ENCODE data around the gene OPRPN.

Gene OPRPN, protein sequence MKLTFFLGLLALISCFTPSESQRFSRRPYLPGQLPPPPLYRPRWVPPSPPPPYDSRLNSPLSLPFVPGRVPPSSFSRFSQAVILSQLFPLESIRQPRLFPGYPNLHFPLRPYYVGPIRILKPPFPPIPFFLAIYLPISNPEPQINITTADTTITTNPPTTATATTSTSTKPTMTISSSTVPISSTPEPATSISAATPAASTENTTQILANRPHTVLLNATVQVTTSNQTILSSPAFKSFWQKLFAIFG

DNA sequence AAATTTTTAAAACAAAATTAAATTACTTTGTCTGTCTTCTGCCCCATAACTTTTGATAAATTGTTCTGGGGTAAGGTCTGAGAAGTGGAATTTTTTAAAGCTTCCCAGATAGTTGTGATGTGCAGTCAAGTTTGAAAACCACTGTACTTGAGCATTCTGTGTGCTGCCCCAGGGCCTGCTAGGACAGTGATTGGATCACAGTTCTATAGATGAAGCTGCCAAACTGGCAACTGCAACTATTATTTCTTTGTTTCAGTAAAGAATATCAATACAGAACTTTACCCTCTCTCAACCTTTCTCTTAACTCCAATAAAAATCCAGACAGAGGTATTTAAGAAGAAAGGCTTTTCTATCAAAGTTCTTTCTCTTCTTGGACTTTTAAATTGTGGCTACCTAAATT is at the start of gene OPRPN:
Gene OPRPN, plus strand, starts transcription at position 361 of the 400 bp plus-strand sequence. CDS start 1,346 bp downstream, outside the sequence.
- Histone ChIP-seq H3K9me3 (ENCODE audit: control insufficient read depth, insufficient read depth, low read depth, low read length) (no peaks in the 10 kb centered on the region), H3K4me1 (ENCODE audit: control insufficient read depth, insufficient read depth, low read length) (no peaks in the 10 kb centered on the region), H3K4me3 (ENCODE audit: low read depth, low read length) (no peak within 1 kb of the TSS), H3K27ac (ENCODE audit: extremely low read depth, low read depth, low read length) (no peak within 1 kb of the TSS), H3K36me3 (ENCODE audit: control insufficient read depth in 2 of 2, insufficient read depth in 1 of 2, low read length in 2 of 2) (no peaks in the 10 kb centered on the region)
- TF ChIP-seq ZBTB48 (tag by site-specific recombination; IDR thresholded peaks at IDR 0.05) (no peak), ZNF114 (tag by site-specific recombination; IDR thresholded peaks at IDR 0.05) (no peak), ZNF302 (tag by site-specific recombination; IDR thresholded peaks at IDR 0.05; ENCODE audit: low read depth) (no peak), ZNF596 (tag by site-specific recombination; IDR thresholded peaks at IDR 0.05) (no peak), ZNF223 (tag by site-specific recombination; IDR thresholded peaks at IDR 0.05) (no peak), ZNF558 (tag by site-specific recombination; IDR thresholded peaks at IDR 0.05) (no peak), ZNF624 (tag by site-specific recombination; IDR thresholded peaks at IDR 0.05) (no peak), ZFP69B (tag by site-specific recombination; IDR thresholded peaks at IDR 0.05) (no peak), ZNF350 (tag by site-specific recombination; IDR thresholded peaks at IDR 0.05) (no peak), SALL2 (tag by site-specific recombination; IDR thresholded peaks at IDR 0.05; ENCODE audit: borderline replicate concordance) (no peak), ZNF202 (tag by site-specific recombination; IDR thresholded peaks at IDR 0.05; ENCODE audit: borderline replicate concordance) (no peak), TRIM28 (IDR thresholded peaks at IDR 0.05; ENCODE audit: borderline replicate concordance, low read length) (no peak), ZNF16 (tag by site-specific recombination; IDR thresholded peaks at IDR 0.05; ENCODE audit: low read depth) (no peak), SP3 (tag by site-specific recombination; IDR thresholded peaks at IDR 0.05) (no peak), ZNF658 (tag by site-specific recombination; IDR thresholded peaks at IDR 0.05) (no peak), ZNF366 (tag by site-specific recombination; conservative IDR thresholded peaks at IDR 0.05) (no peak)
- TF ChIP-seq, protein P1, sequence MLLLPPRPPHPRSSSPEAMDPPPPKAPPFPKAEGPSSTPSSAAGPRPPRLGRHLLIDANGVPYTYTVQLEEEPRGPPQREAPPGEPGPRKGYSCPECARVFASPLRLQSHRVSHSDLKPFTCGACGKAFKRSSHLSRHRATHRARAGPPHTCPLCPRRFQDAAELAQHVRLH (tag by site-specific recombination; IDR thresholded peaks at IDR 0.05) = no peak
- TF ChIP-seq, protein P2, sequence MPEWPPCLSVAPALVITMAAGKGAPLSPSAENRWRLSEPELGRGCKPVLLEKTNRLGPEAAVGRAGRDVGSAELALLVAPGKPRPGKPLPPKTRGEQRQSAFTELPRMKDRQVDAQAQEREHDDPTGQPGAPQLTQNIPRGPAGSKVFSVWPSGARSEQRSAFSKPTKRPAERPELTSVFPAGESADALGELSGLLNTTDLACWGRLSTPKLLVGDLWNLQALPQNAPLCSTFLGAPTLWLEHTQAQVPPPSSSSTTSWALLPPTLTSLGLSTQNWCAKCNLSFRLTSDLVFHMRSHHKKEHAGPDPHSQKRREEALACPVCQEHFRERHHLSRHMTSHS (tag by site-specific recombination; IDR thresholded peaks at IDR 0.05) = no peak
- POLR2A ChIA-PET = no interaction called here
- CTCF ChIA-PET = interaction anchor here (0.8 kb wide), 1 partner anchor 107 kb away, joined by 4 read pairs; no protein-coding TSS in a partner anchor

DNA sequence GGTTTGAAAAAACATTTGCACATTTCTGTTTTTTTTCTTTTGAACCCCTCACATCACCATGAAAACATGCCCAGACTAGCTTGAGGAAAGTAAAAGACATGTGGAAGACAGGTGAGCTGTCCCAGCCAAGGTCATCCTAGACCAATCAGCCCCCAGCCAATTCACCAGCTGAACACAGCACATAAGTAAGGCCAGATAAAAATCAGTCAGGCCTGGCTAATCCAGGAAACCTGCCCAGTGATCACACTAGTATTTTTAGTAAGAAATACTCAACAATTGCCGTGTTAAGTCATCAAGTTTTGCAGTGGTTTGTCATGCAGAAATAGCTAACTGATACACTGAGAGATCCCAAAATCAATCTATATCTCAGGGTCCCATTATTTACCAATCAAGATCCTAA is 41.6 kb upstream of the OPRPN start:
- no peak overlapping the region for H3K27ac ChIP-seq (ENCODE audit: extremely low read depth, low read depth, low read length)
- CTCF ChIA-PET = no interaction called here
- no peaks in the 10 kb centered on the region for H3K4me1 ChIP-seq (ENCODE audit: control insufficient read depth, insufficient read depth, low read length)
- no peaks in the 10 kb centered on the region for H3K9me3 ChIP-seq (ENCODE audit: control insufficient read depth, insufficient read depth, low read depth, low read length)
- no peak overlapping the region for H3K4me3 ChIP-seq (ENCODE audit: low read depth, low read length)
- H3K36me3 ChIP-seq (ENCODE audit: control insufficient read depth in 2 of 2, insufficient read depth in 1 of 2, low read length in 2 of 2) = no peaks in the 10 kb centered on the region
- POLR2A ChIA-PET = no interaction called here
- TF ChIP-seq, protein P3, sequence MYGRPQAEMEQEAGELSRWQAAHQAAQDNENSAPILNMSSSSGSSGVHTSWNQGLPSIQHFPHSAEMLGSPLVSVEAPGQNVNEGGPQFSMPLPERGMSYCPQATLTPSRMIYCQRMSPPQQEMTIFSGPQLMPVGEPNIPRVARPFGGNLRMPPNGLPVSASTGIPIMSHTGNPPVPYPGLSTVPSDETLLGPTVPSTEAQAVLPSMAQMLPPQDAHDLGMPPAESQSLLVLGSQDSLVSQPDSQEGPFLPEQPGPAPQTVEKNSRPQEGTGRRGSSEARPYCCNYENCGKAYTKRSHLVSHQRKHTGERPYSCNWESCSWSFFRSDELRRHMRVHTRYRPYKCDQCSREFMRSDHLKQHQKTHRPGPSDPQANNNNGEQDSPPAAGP (tag by site-specific recombination; IDR thresholded peaks at IDR 0.05) = no peak
- TF ChIP-seq ZNF792 (tag by site-specific recombination; IDR thresholded peaks at IDR 0.05) (no peak), ZNF768 (tag by site-specific recombination; IDR thresholded peaks at IDR 0.05) (no peak), SP7 (tag by site-specific recombination; IDR thresholded peaks at IDR 0.05) (no peak), ZNF2 (tag by site-specific recombination; IDR thresholded peaks at IDR 0.05) (no peak), ZNF701 (tag by site-specific recombination; IDR thresholded peaks at IDR 0.05) (no peak), ZNF175 (tag by site-specific recombination; IDR thresholded peaks at IDR 0.05) (no peak), OSR2 (tag by site-specific recombination; IDR thresholded peaks at IDR 0.05) (no peak), ZBTB17 (tag by site-specific recombination; IDR thresholded peaks at IDR 0.05) (no peak), ZNF654 (tag by site-specific recombination; IDR thresholded peaks at IDR 0.05; ENCODE audit: low read depth) (no peak), KLF7 (tag by site-specific recombination; IDR thresholded peaks at IDR 0.05; ENCODE audit: borderline replicate concordance) (no peak), ZNF202 (tag by site-specific recombination; IDR thresholded peaks at IDR 0.05; ENCODE audit: borderline replicate concordance) (no peak), KLF9 (tag by site-specific recombination; IDR thresholded peaks at IDR 0.05; ENCODE audit: low read depth) (no peak), ZNF610 (tag by site-specific recombination; IDR thresholded peaks at IDR 0.05; ENCODE audit: borderline replicate concordance) (no peak), ZNF416 (tag by site-specific recombination; IDR thresholded peaks at IDR 0.05) (no peak)
- TF ChIP-seq, protein P4, sequence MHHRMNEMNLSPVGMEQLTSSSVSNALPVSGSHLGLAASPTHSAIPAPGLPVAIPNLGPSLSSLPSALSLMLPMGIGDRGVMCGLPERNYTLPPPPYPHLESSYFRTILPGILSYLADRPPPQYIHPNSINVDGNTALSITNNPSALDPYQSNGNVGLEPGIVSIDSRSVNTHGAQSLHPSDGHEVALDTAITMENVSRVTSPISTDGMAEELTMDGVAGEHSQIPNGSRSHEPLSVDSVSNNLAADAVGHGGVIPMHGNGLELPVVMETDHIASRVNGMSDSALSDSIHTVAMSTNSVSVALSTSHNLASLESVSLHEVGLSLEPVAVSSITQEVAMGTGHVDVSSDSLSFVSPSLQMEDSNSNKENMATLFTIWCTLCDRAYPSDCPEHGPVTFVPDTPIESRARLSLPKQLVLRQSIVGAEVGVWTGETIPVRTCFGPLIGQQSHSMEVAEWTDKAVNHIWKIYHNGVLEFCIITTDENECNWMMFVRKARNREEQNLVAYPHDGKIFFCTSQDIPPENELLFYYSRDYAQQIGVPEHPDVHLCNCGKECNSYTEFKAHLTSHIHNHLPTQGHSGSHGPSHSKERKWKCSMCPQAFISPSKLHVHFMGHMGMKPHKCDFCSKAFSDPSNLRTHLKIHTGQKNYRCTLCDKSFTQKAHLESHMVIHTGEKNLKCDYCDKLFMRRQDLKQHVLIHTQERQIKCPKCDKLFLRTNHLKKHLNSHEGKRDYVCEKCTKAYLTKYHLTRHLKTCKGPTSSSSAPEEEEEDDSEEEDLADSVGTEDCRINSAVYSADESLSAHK (tag by site-specific recombination; IDR thresholded peaks at IDR 0.05) = no peak
